ENCODE measurements around the gene DNAH17. TPM values are rescaled to one million over a fixed set of nuclear protein-coding genes. Genes with fewer than 3 reads are reported as not detected.

DNAH17 gene
- total and polyA plus RNA-seq, 2 of the 8 experiments (the other 6 are each of a cell fraction or from before 2014, with no cell fraction given): 0.14 to 0.67 TPM

GRCh38 chr17:78555746-78556401 is 21.3 kb downstream of the DNAH17 start:
- 88% methylated on average over 6 of the region's 6 CpGs; no CpG with 5 or more reads in 1 of the 2 experiments for WGBS, 2 experiments (ENCODE audit: extremely low coverage in 1 of 2, insufficient coverage in 1 of 2, insufficient read length in 1 of 2, insufficient replicate concordance in 2 of 2, low coverage in 1 of 2, low lambda C conversion rate in 2 of 2, missing lambda C conversion rate in 1 of 2)
- POLR2A ChIA-PET (ENCODE audit: partially characterized antibody): no interaction called here
- H2AFZ ChIP-seq (ENCODE audit: low read length): no peak overlapping the region

More at GRCh38 chr17:78555746-78556401, 21.3 kb downstream of the DNAH17 start:
- Histone ChIP-seq H4K91ac (replicated peaks; ENCODE audit: insufficient read length, low read length) (no peak overlapping the region), H3K14ac (ENCODE audit: insufficient read length) (no peak overlapping the region), H3K27ac (ENCODE audit: low read depth, low read length) (no peak overlapping the region), H3K18ac (ENCODE audit: extremely low read depth, low read length) (no peak overlapping the region; the same call in 1 of the 2 replicates), H3K23me2 (ENCODE audit: low read depth, low read length) (no peaks in the 10 kb centered on the region), H3K27me3 (replicated peaks in 1 of 4; ENCODE audit: control insufficient read depth in 3 of 4, extremely low read depth in 1 of 4, insufficient read depth in 3 of 4, low read length in 3 of 4) (no peaks in the 10 kb centered on the region), H4K5ac (ENCODE audit: insufficient read length, low read depth, low read length) (no peak overlapping the region), H3K9me3 (ENCODE audit: insufficient read depth in 2 of 2, low read depth in 1 of 2, low read length in 1 of 2) (no peaks in the 10 kb centered on the region), H2BK5ac (ENCODE audit: low read depth, low read length) (no peak overlapping the region), H3K4me2 (ENCODE audit: insufficient read depth in 1 of 2, low read depth in 2 of 2, low read length in 2 of 2) (no peak overlapping the region), H3K79me1 (ENCODE audit: low read depth, low read length) (no peaks in the 10 kb centered on the region), H3K23ac (ENCODE audit: insufficient read length) (no peak overlapping the region), H3K4ac (replicated peaks; ENCODE audit: insufficient read length, low read depth, low read length) (no peak overlapping the region), H2BK15ac (ENCODE audit: low read length) (no peak overlapping the region), H4K8ac (ENCODE audit: extremely low read depth, insufficient read depth, low read length) (no peak overlapping the region), H3K4me1 (replicated peaks in 1 of 4; ENCODE audit: control insufficient read depth in 3 of 4, insufficient read depth in 4 of 4, low read length in 3 of 4) (no peaks in the 10 kb centered on the region), H2BK20ac (ENCODE audit: low read length) (no peak overlapping the region), H3K4me3 (ENCODE audit: extremely low read depth in 1 of 4, insufficient read depth in 2 of 4, low read depth in 3 of 4, low read length in 4 of 4) (no peak overlapping the region), H2BK120ac (replicated peaks; ENCODE audit: low read depth, low read length) (no peak overlapping the region), H3K36me3 (ENCODE audit: control insufficient read depth in 2 of 4, insufficient read depth in 4 of 4, low read length in 3 of 4) (no peaks in the 10 kb centered on the region), H3K9ac (replicated peaks in 1 of 4; ENCODE audit: extremely low read depth in 1 of 4, low read depth in 3 of 4, low read length in 3 of 4) (no peak overlapping the region), H2BK12ac (ENCODE audit: low read depth, low read length) (no peak overlapping the region), H3K56ac (replicated peaks; ENCODE audit: insufficient read length, low read depth, low read length) (no peak overlapping the region), H4K20me1 (replicated peaks in 1 of 2; ENCODE audit: control insufficient read depth in 1 of 2, insufficient read depth in 2 of 2, low read length in 2 of 2) (no peaks in the 10 kb centered on the region), H2AK5ac (ENCODE audit: low read depth, low read length) (no peak overlapping the region), H3K79me2 (ENCODE audit: control insufficient read depth in 1 of 2, insufficient read depth in 2 of 2, low read length in 2 of 2) (no peaks in the 10 kb centered on the region)
- CTCF ChIA-PET (ENCODE audit: partially characterized antibody): no interaction called here
- FAIRE-seq (no peak), DNase-seq (ENCODE audit: low read depth in 1 of 2, low spot score in 2 of 2) (no peak)
- TF ChIP-seq POU5F1 (IDR thresholded peaks at IDR 0.05; ENCODE audit: low read depth, low read length) (no peak), RXRA (IDR thresholded peaks at IDR 0.05; ENCODE audit: insufficient read depth, low read depth, low read length) (no peak), MAFK (IDR thresholded peaks at IDR 0.05; ENCODE audit: low read depth, low read length) (no peak), RFX5 (IDR thresholded peaks at IDR 0.05; ENCODE audit: borderline replicate concordance, low read depth, low read length) (no peak), GTF2F1 (IDR thresholded peaks at IDR 0.05; ENCODE audit: borderline replicate concordance, low read depth, low read length) (no peak), TCF12 (IDR thresholded peaks at IDR 0.05; ENCODE audit: low read depth, low read length) (no peak), SAP30 (IDR thresholded peaks at IDR 0.05; ENCODE audit: insufficient read depth, insufficient replicate concordance, low read length) (no peak), HDAC2 (IDR thresholded peaks at IDR 0.05; ENCODE audit: borderline replicate concordance in 1 of 2, low read depth in 2 of 2, low read length in 2 of 2) (no peak), CBX5 (IDR thresholded peaks at IDR 0.05; ENCODE audit: low read depth, low read length) (no peak)
- TF ChIP-seq, protein P1, sequence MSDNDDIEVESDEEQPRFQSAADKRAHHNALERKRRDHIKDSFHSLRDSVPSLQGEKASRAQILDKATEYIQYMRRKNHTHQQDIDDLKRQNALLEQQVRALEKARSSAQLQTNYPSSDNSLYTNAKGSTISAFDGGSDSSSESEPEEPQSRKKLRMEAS (IDR thresholded peaks at IDR 0.05): no peak
- TF ChIP-seq, protein P2, sequence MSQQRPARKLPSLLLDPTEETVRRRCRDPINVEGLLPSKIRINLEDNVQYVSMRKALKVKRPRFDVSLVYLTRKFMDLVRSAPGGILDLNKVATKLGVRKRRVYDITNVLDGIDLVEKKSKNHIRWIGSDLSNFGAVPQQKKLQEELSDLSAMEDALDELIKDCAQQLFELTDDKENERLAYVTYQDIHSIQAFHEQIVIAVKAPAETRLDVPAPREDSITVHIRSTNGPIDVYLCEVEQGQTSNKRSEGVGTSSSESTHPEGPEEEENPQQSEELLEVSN (IDR thresholded peaks at IDR 0.05): no peak
